MM.1S (cell line): ENCODE results near the gene FANCC.

ENCODE experiments used
- DNase-seq: peaks from one replicate; pipeline ENCODE4 v3.0.0-alpha.2; 2015
- H2AFZ ChIP-seq: fragments of 300-600 bp; sonication (generic); 2 replicates; pipeline ENCODE4 v1.6.0; 2016; ENCODE audit warnings: antibody characterized with exemption, low read length
- H3F3A ChIP-seq: fragments of 300-600 bp; sonication (generic); 2 replicates; pipeline ENCODE4 v1.6.1; 2016; ENCODE audit warnings: mild to moderate bottlenecking, antibody characterized with exemption, low read length, moderate library complexity, mixed read lengths; ENCODE audit not compliant: insufficient read depth
- H3K27ac ChIP-seq: fragments of 300-600 bp; sonication (generic); 2 replicates; pipeline ENCODE4 v1.5.1; 2016; ENCODE audit warnings: mild to moderate bottlenecking, low read length
- H3K27me3 ChIP-seq: fragments of 300-600 bp; sonication (generic); replicated peaks from 2 replicates; pipeline ENCODE4 v1.6.0; 2016; ENCODE audit warnings: low read length; ENCODE audit not compliant: insufficient read depth
- H3K36me3 ChIP-seq: fragments of 300-600 bp; sonication (generic); replicated peaks from 2 replicates; pipeline ENCODE4 v1.6.1; 2016; ENCODE audit warnings: mild to moderate bottlenecking, low read length, mixed read lengths; ENCODE audit not compliant: insufficient read depth
- H3K4me1 ChIP-seq: fragments of 300-600 bp; sonication (generic); 2 replicates; pipeline ENCODE4 v1.6.1; 2016; ENCODE audit warnings: low read length, mixed read lengths
- H3K4me2 ChIP-seq: fragments of 300-600 bp; sonication (generic); 2 replicates; pipeline ENCODE4 v1.6.0; 2016; ENCODE audit warnings: low read depth, low read length
- H3K4me3 ChIP-seq: fragments of 300-600 bp; sonication (generic); 2 replicates; pipeline ENCODE4 v1.5.1; 2016; ENCODE audit warnings: low read length, mixed read lengths
- H3K79me2 ChIP-seq: fragments of 300-600 bp; sonication (generic); 2 replicates; pipeline ENCODE4 v1.6.1; 2016; ENCODE audit warnings: mixed run types, low read length, mixed read lengths
- H3K9ac ChIP-seq: fragments of 300-600 bp; sonication (generic); 2 replicates; pipeline ENCODE4 v1.6.1; 2016; ENCODE audit warnings: low read length, mixed read lengths
- H3K9me2 ChIP-seq: fragments of 300-600 bp; sonication (generic); replicated peaks from 2 replicates; pipeline ENCODE4 v1.6.1; 2016; ENCODE audit warnings: mild to moderate bottlenecking, low read length, mixed read lengths; ENCODE audit not compliant: insufficient read depth
- H3K9me3 ChIP-seq: fragments of 300-600 bp; sonication (generic); replicated peaks from 2 replicates; pipeline ENCODE4 v1.6.1; 2016; ENCODE audit warnings: mild to moderate bottlenecking, low read length, mixed read lengths; ENCODE audit not compliant: insufficient read depth
- H4K20me1 ChIP-seq: fragments of 300-600 bp; sonication (generic); 2 replicates; pipeline ENCODE4 v1.6.1; 2016; ENCODE audit warnings: mild to moderate bottlenecking, low read length, moderate library complexity, mixed read lengths; ENCODE audit not compliant: insufficient read depth
- CTCF ChIP-seq: fragments of 300-600 bp; sonication (generic); IDR thresholded peaks from 2 replicates; pipeline ENCODE4 v1.5.1; 2016; ENCODE audit warnings: antibody characterized with exemption, low read length, mixed read lengths
- EZH2 ChIP-seq: fragments of 300-600 bp; sonication (generic); optimal IDR thresholded peaks from 2 replicates; pipeline ENCODE3; 2017; ENCODE audit warnings: low read depth, mild to moderate bottlenecking, antibody characterized with exemption, low read length, mixed read lengths
- EZH2phosphoT487 ChIP-seq: fragments of 300-600 bp; sonication (generic); IDR thresholded peaks from 2 replicates; pipeline ENCODE4 v1.6.1; 2018; ENCODE audit warnings: antibody characterized with exemption, low read length

FANCC gene

GRCh38 chr9:95107976-95108375 is 209.5 kb downstream of the FANCC start:
- H2AFZ ChIP-seq, result no peak overlapping the region
- TF ChIP-seq EZH2 (no peak), CTCF (no peak), EZH2phosphoT487 (no peak)
- no peaks in the 10 kb centered on the region for H3K27me3 ChIP-seq
- H3K36me3 ChIP-seq, result no peaks in the 10 kb centered on the region
- no peaks in the 10 kb centered on the region for H3K79me2 ChIP-seq
- no peaks in the 10 kb centered on the region for H3K9me3 ChIP-seq
- H3K4me2 ChIP-seq, result no peak overlapping the region
- no peak overlapping the region for H3K4me3 ChIP-seq
- H3K27ac ChIP-seq, result no peak overlapping the region
- H4K20me1 ChIP-seq, result no peaks in the 10 kb centered on the region
- no peak for DNase-seq
- H3K4me1 ChIP-seq, result no peaks in the 10 kb centered on the region
- H3F3A ChIP-seq, result no peaks in the 10 kb centered on the region
- no peak overlapping the region for H3K9ac ChIP-seq
- no peaks in the 10 kb centered on the region for H3K9me2 ChIP-seq

GRCh38 chr9:95107001-95107749 is 210.3 kb downstream of the FANCC start:
- Histone ChIP-seq H3K9me2 (no peaks in the 10 kb centered on the region), H3K4me1 (no peaks in the 10 kb centered on the region), H3K4me2 (no peak overlapping the region), H3K27me3 (no peaks in the 10 kb centered on the region), H4K20me1 (no peaks in the 10 kb centered on the region), H3K4me3 (no peak overlapping the region), H3K27ac (no peak overlapping the region), H3K36me3 (no peaks in the 10 kb centered on the region), H3K9ac (no peak overlapping the region), H2AFZ (no peak overlapping the region), H3F3A (no peaks in the 10 kb centered on the region), H3K9me3 (no peaks in the 10 kb centered on the region), H3K79me2 (no peaks in the 10 kb centered on the region)
- TF ChIP-seq EZH2 (no peak), CTCF (no peak), EZH2phosphoT487 (no peak)
- DNase-seq, result no peak

GRCh38 chr9:95105519-95106287 is 211.8 kb downstream of the FANCC start:
- Histone ChIP-seq H3K27me3 (no peaks in the 10 kb centered on the region), H3F3A (no peaks in the 10 kb centered on the region), H3K9ac (no peak overlapping the region), H3K4me3 (no peak overlapping the region), H4K20me1 (no peaks in the 10 kb centered on the region), H3K27ac (no peak overlapping the region), H3K4me2 (no peak overlapping the region), H2AFZ (no peak overlapping the region), H3K9me3 (no peaks in the 10 kb centered on the region), H3K9me2 (no peaks in the 10 kb centered on the region), H3K79me2 (no peaks in the 10 kb centered on the region), H3K36me3 (no peaks in the 10 kb centered on the region), H3K4me1 (no peaks in the 10 kb centered on the region)
- TF ChIP-seq CTCF (no peak), EZH2phosphoT487 (no peak), EZH2 (no peak)
- DNase-seq, result no peak
